ENCODE measurements around the gene TRIOBP. TPM values are rescaled to one million over a fixed set of nuclear protein-coding genes. Genes with fewer than 3 reads are reported as not detected.
A peak's percentile ranks its signal among the peaks of the same experiment; 100 is the strongest.

Gene TRIOBP
- polyA plus RNA-seq, 1 experiment: 73.9 TPM

- TF ChIP-seq CTCF (IDR thresholded peaks at IDR 0.05; ENCODE audit: insufficient read depth, low read depth, low read length): no peak
- Histone ChIP-seq H3K27me3 (ENCODE audit: control insufficient read depth, insufficient read depth, low read length) (no peaks in the 10 kb centered on the region; the same call in 1 of the 2 replicates), H3K36me3 (ENCODE audit: control insufficient read depth, insufficient read depth, low read length) (no peaks in the 10 kb centered on the region), H3K4me3 (ENCODE audit: low read depth, low read length) (no peak overlapping the region)
- ChIA-PET POLR2A (no interaction called here), CTCF (interaction anchor here (0.5 to 1.0 kb wide), 3 partner anchors 99 to 783 kb away, joined by 3 to 4 read pairs (median 3); no protein-coding TSS in a partner anchor)
- no peak for DNase-seq (ENCODE audit: low read depth)
Observed at GRCh38 chr22:37732699-37733607, 36.1 kb downstream of the TRIOBP start.

DNA sequence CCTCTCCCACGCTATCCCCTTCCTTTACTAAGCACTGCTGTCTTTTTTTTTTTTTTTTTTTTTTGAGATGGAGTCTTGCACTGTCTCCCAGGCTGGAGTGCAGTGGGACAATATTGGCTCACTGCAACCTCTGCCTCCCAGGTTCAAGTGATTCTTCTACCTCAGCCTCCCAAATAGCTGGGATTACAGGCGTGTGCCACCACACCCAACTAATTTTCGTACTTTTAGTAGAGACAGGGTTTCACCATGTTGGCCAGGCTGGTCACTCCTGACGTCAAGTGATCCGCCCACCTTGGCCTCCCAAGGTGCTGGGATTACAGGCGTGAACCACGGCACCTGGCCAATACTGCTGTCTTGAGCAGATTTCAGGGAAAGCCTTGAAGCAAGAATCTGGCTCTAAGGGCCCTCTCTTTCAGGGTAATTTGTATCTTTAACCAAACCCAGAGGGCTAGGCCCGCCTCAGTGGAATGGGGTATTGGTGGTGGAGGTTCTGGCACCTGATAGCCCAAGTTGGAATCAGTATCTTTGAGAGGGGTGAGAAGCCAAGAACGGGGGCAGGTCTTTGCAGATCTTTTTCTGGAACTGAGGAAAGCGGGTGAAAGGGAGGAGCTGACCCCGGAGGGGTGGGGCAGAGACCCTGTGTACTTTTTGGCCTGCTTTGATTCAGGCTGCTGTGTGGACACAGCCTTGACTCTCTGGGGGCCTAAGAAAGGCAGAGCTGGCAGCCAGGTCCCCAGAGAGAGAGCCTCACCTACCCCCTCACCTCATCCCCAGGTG lies 37.0 kb downstream of the TRIOBP start:
- Histone ChIP-seq H3K36me3 (ENCODE audit: control insufficient read depth, insufficient read depth, low read length) (no peaks in the 10 kb centered on the region), H3K27me3 (ENCODE audit: control insufficient read depth, insufficient read depth, low read length) (no peaks in the 10 kb centered on the region; the same call in 1 of the 2 replicates), H3K4me3 (ENCODE audit: low read depth, low read length) (no peak overlapping the region)
- no peak for TF ChIP-seq CTCF (IDR thresholded peaks at IDR 0.05; ENCODE audit: insufficient read depth, low read depth, low read length)
- ChIA-PET CTCF (interaction anchor here (0.6 to 1.4 kb wide), 2 partner anchors 90 to 782 kb away, joined by 4 to 6 read pairs; no protein-coding TSS in a partner anchor), POLR2A (no interaction called here)
- DNase-seq (ENCODE audit: low read depth): no peak

DNA sequence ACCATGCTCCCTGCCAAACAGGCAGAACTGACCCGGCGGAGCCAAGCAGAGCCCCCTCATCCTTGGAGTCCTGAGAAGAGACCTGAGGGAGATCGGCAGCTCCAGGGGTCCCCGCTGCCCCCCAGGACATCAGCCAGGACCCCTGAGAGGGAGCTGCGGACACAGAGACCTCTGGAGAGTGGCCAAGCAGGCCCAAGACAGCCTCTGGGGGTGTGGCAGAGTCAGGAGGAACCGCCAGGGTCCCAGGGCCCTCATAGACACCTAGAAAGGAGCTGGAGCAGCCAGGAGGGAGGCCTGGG lies 37.5 kb downstream of the TRIOBP start:
- no peaks in the 10 kb centered on the region for H3K36me3 ChIP-seq (ENCODE audit: control insufficient read depth, insufficient read depth, low read length)
- ChIA-PET CTCF (interaction anchor here (1.4 kb wide), 1 partner anchor 91 kb away, joined by 6 read pairs; no protein-coding TSS in a partner anchor), POLR2A (no interaction called here)
- H3K4me3 ChIP-seq (ENCODE audit: low read depth, low read length): no peak overlapping the region
- TF ChIP-seq CTCF (IDR thresholded peaks at IDR 0.05; ENCODE audit: insufficient read depth, low read depth, low read length): no peak
- DNase-seq (ENCODE audit: low read depth): no peak
- no peaks in the 10 kb centered on the region; the same call in 1 of the 2 replicates for H3K27me3 ChIP-seq (ENCODE audit: control insufficient read depth, insufficient read depth, low read length)

- ChIA-PET POLR2A (no interaction called here), CTCF (interaction anchor here (0.5 to 1.5 kb wide), 7 partner anchors 16 to 611 kb away, joined by 3 to 6 read pairs (median 3); no protein-coding TSS in a partner anchor)
- no peak overlapping the region for H3K4me3 ChIP-seq (ENCODE audit: low read depth, low read length)
- H3K36me3 ChIP-seq (ENCODE audit: control insufficient read depth, insufficient read depth, low read length): no peaks in the 10 kb centered on the region
- peak; percentile 42 for TF ChIP-seq CTCF (IDR thresholded peaks at IDR 0.05; ENCODE audit: insufficient read depth, low read depth, low read length)
- no peaks in the 10 kb centered on the region; the same call in 1 of the 2 replicates for H3K27me3 ChIP-seq (ENCODE audit: control insufficient read depth, insufficient read depth, low read length)
- no peak for DNase-seq (ENCODE audit: low read depth)
Observed at GRCh38 chr22:37734964-37735451, 38.2 kb downstream of the TRIOBP start.

- no peak overlapping the region for H3K4me3 ChIP-seq (ENCODE audit: low read depth, low read length)
- TF ChIP-seq CTCF (IDR thresholded peaks at IDR 0.05; ENCODE audit: insufficient read depth, low read depth, low read length): no peak
- CTCF ChIA-PET: interaction anchor here (0.7 to 1.4 kb wide), 3 partner anchors 9 to 58 kb away, joined by 3 to 5 read pairs (median 4); no protein-coding TSS in a partner anchor
- no peaks in the 10 kb centered on the region; the same call in 1 of the 2 replicates for H3K27me3 ChIP-seq (ENCODE audit: control insufficient read depth, insufficient read depth, low read length)
- no peaks in the 10 kb centered on the region for H3K36me3 ChIP-seq (ENCODE audit: control insufficient read depth, insufficient read depth, low read length)
- POLR2A ChIA-PET: no interaction called here
- DNase-seq (ENCODE audit: low read depth): no peak
Observed at GRCh38 chr22:37739035-37739434, 42.2 kb downstream of the TRIOBP start.

Data from BJ (cell line).